Activated effector memory CD4-positive, alpha-beta T cell treated with anti-CD3 and anti-CD28 coated beads, Interleukin-2, amount 50 U/mL, for 16 hours (primary cell): ENCODE measurements around the gene GPR146.

ENCODE experiments used
- DNase-seq: peaks from one replicate; pipeline ENCODE4 v3.0.0-alpha.2; 2020

The GPR146 gene

DNA sequence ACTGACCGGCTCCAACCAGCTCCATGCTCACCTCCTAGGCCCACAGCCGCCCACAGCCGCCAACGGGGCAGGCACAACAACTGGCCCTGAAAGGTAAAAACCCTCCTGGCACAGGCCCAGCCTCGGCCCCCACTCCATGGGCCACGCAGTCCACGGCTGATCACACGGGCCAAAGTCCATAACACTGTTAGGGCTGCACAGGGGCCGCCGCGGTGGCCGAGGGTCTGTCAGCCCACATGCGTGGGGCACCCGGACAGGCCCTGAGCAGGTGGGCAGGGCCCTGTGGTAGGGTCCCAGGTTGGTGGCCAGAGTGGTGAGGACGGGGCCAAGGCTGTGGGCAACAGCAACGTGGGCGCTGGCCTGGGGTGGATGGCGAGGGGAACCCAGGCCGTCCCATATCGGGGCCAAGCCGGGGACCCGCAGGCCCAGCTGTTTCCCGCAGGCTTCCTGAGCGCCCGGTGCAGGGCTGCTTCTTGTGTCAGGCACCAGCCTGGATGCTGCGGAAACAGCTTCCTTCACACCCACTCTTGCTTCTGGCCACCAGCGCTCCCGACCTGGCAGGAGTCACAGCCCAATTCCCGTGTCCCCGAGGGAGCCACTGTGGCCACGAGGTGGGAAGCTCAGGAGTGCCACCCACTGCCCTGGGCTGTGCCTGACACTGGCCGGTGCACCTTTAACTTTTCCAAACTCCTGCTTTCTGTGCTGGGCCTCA, 32.2 kb upstream of the GPR146 start:
- DNase-seq, result no peak

DNA sequence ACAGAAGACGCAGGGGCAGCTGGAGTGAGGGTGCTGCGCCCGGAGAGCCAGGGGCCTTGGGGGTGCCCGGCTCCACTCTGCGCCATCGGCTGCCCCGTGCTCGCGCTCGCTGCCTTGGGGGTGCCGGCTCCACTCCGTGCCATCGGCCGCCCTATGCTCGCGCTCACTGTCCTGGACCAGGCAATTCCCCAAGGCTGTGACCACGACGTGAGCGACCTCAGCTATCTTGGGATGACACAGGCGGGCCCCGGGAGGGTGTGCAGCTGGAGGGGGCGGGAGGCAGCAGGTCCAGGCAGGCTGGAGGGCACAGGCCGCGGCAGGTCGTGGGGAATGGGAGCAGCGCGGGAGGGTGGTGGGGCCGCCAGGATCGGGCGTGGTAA, 31.6 kb upstream of the GPR146 start:
- DNase-seq, result no peak

GRCh38 chr7:1013581-1013980, 30.8 kb upstream of the GPR146 start:
- no peak for DNase-seq

DNA sequence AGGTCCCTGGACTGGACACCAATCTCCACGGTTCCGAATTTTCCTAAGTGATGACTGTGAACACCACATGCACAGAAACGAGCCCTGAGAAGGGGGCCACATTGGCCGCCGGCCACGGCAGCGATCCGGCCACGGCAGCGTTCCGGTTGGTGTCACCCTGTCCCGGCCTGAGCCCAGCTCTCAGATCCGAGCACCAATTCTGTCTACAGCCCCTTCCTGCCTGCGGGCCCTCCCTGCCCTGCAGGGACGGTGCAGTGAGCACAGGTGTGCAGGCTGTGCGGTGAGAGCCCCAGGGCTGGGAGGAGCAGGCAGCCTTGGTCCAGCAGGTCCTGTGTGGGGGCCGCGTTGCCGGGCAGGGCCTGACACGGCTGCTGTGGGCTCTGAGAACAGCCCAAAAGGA, 29.7 kb upstream of the GPR146 start:
- DNase-seq, result no peak

DNA sequence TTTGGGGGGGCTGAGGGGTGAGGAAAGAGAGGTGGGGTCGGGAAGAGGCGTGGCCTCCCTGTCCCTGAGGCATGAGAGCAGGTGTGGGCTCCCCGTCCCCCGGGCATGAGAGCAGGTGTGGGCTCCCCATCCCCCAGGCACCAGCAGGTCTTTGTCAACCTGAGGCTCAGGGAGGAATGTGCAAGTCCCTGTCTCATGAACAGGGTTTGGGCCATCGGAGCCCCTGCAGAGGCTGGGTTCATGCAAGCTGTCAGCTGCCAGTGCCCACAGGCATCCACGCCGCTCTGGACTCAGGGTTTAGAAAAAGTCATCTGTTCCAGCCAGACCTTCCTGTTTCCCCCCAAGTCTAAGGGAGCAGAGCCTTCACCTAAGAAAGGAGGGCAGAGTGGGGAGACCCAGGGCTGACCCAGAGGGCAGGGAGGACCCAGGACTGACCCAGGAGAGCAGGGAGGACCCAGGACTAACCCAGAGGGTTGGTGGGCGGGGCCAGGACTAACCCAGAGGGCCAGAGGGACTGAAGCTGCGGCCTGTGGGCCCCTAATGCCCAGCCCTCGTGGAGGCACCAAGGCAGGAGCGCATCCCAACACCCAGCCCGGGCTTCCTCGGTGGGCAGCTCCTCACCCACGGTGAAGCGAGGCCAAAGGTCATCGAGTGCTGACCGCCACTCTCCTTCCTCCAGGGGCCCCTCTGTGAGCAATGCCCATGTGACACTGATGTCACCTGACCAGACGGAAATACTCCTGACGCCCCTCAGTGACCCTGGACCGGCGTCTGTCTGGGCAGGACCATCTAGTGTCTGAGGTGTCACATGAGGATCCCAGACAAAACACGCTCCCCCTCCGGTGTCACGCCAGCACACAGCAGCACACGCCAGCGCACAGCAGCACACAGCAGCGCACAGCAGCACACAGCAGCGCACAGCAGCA, 28.9 kb upstream of the GPR146 start:
- no peak for DNase-seq

- DNase-seq, result no peak
Measured at GRCh38 chr7:1016577-1017531, 27.5 kb upstream of the GPR146 start.

GRCh38 chr7:1017586-1018333, 26.6 kb upstream of the GPR146 start:
- no peak for DNase-seq

DNA sequence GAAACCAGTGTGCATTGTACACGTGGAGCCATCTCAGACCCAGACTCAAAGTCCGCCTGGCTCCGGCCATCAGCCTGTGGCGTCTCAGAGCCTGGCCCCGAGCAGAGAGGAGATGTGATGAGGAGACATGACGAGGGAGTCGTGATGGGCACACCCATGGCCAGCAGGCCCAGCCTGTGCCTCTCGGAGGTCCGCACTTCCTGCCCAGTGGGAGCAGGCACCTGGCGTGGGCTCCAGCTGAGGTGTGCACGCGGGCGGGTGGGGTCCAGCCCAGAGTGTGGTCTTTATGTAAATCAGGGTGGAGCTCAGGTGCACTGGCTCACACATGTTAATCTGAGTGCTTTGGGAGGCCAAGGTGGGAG, 26.0 kb upstream of the GPR146 start:
- no peak for DNase-seq

GRCh38 chr7:1019255-1019785, 25.0 kb upstream of the GPR146 start:
- no peak for DNase-seq

GRCh38 chr7:1019789-1020610, 24.3 kb upstream of the GPR146 start:
- DNase-seq, result no peak

DNA sequence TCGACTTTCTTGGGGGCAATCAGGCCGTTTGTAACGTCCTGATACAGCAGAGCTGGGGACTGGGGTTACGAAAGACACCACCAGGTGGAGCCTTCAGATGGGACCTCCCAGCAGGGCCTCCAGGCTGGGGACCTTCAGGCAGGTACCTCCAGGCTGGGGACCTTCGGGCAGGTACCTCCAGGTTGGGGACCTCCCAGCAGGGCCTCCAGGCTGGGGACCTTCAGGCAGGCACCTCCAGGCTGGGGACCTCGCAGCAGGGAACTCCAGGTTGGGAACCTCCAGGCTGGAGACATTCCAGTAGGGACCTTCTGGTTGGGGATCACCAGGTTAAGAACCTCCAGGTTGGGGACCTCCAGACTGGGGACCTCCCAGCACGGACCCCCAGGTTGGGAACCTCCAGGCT, 23.5 kb upstream of the GPR146 start:
- no peak for DNase-seq

DNA sequence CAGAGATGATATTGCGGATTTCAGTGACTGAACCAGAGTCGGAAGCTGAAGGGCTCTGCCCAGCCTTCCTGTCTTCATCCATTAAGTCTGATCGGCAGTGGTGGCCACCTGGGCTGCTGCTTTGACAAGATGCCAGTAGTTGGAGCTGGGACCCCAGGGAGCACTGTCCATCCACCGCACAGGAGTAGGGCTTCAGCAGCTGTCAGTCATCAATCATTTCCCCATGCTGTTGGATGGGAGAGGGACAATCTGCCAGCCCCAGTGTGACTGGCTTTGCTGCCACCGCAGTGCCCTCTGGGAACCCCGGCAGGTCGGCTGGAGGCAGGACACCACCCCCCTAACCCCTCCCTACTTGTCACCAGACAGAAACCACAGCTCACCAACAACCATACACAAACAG, 23.0 kb upstream of the GPR146 start:
- no peak for DNase-seq

DNA sequence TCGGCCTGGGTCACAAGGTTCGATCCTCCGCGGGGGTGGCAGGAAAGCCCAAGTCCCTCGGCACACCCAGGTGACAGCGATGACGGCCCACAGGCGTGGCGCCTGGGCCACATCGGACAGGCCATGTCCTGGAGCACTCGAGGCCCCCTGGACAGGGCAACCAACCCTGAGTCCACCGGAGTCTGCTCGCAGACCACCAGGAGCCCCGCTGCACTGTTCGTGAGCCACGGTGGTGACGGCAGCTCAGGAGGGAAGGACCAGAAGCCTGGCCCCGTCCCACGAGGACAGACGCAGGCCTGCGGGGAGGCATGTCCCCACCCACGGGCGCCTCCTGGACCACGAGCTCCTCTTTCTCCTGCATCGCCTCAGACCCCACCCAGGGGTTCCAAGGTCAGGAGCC, 22.4 kb upstream of the GPR146 start:
- no peak for DNase-seq

DNA sequence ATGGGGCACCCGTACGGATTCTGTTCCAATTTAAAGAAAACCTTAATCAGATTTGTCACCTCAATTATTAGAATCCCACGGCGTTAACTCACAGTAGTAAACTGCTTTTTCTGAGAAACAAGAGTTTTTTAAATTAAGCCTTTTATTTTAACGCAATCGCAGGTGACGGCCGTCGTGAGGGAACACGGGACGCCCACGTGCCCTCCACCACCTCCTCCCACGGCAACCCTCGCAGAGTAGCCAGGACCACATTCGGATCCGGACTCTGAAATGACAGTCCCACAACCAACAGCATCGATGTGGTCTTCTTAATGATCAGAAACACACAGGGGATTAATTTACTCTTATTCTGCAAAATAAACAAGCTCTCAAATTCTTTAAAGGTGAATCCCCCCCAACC, 22.0 kb upstream of the GPR146 start:
- DNase-seq, result no peak

DNA sequence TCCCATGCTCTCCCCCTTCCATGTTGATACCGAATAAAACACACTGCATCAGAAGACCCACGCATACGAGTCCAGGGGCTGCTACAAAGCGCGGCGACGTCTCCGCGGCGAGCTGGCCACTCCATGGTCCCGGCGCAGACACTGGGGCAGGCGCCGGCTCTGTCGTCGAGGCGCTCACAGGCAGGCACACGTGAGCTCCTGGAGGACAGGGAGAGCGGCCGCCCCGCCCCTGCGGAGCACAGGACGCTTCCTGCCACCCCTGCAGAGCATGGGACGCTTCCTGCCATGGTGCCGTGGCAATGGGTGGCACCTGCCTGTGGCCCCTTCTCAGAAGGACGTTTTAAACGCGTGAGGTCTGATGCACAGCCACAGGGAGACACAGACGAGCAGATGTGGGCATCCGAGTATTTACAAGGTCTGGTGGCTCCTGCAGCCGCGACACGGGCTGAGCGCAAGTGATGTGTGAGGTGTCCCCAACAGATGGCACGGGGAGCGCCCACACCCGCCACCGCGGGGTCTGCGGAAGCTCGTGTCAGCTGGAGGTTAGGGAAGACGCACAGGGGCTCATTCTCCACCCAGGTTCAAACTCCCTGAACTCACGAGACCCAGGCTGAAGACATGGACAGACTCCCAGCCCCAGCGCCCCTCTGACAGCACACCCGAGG, 21.4 kb upstream of the GPR146 start:
- DNase-seq, result no peak

GRCh38 chr7:1024331-1024841, 20.0 kb upstream of the GPR146 start:
- no peak for DNase-seq

GRCh38 chr7:1024876-1025742, 19.2 kb upstream of the GPR146 start:
- no peak for DNase-seq

DNA sequence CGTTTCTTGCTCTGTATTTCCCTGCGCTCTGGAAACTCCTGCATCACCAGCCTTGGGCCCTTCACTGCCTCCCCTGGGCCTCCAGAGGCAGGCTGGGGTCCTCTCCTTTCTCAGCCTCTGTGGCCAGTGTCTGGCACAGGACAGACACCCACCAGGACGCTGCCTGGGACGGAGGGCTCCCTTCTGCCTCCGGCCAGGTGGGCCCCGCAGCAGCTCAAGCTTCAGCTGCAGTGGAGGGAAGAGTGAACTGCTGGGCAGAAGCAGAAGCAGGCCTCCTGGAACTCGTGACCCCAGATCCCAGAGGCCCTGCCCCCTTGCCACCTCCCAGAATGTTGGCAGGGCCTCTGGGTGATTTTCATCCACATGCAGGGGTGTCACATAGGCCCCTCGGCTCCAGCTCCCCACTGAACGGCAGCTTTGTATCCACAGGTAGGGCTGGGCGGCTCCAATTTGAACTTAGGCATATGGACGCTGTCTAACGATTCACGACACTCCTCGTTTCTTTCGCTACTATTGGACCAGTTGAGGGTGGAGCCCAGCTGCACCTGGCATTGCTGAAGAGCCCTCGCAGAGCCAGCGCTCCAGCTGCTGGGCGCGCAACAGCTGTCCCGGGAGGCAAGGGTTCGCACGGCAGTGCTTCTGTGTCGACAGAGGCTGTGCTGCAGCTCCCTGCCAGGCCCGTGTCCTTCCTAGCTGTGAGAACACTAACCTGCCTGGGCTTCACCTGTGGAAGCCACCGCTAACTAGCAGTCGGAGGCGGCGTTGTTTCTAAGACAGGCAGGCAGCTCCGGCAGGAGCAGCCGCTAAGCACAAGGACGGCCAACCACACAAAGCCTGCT, 18.4 kb upstream of the GPR146 start:
- DNase-seq, result no peak
